ENCODE measurements around the gene STXBP5.

- TF ChIP-seq EZH2 (IDR thresholded peaks at IDR 0.05) (no peak), POLR2AphosphoS5 (IDR thresholded peaks at IDR 0.05; ENCODE audit: borderline replicate concordance, low read depth, low read length) (no peak), FOXP2 (optimal IDR thresholded peaks at IDR 0.05; ENCODE audit: control extremely low read depth, extremely low read length, insufficient read depth) (no peak)
Measured at GRCh38 chr6:147423111-147423510, 218.9 kb downstream of the STXBP5 start.
